AG10803 (cell line): ENCODE results near the gene PDE2A.
A peak's percentile ranks its signal among the peaks of the same experiment; 100 is the strongest.

Experiments used
- DNase-seq: peaks from one replicate; pipeline ENCODE4 v3.0.0; 2010; ENCODE audit warnings: low read depth
- H3K4me3 ChIP-seq: 2 replicates; pipeline ENCODE4 v1.5.1; 2011; ENCODE audit warnings: mild to moderate bottlenecking, low read length, control low read depth
- TF ChIP-seq, protein P1 (sequence below): conservative IDR thresholded peaks from 2 replicates; pipeline ENCODE4 v1.5.1; 2011; ENCODE audit warnings: mild to moderate bottlenecking, low read length, control low read depth, inconsistent platforms

PDE2A gene

DNA sequence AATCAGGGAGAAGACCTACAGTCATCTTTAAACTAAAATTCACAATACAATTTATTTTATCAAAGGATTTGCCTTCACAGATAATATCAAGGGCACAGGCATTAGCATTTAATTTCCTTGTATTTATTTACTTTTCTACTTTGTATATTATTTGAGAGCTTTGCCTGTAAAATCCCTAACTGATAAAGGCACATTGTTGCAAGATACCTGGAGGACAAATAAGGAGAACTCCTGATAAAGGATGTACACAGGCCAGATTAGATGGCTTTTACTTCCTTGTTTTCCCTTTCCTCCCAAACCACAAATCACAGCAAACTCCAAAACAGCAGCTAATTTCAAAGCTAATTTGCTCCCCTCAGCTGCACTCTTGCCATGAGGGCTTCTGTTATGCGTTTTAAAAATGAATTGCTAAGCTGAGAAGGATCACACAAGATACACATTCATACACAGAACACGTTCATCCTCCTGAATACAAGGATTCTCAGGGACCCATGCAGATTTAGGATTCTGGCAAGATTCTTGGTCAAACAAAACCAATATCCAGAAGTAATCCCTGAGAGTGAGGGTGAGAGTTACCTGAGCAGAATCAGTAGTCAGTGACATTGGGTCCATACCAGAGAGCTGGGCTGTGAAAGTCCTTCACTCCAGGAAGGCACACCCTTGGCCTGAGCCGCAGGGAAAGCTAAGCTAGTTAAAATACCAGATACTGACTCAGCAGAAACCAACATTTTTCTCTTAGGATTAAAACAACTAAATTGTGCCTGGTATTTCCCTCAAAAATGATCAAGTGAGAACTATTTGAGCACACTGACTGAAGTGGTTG, 139.6 kb downstream of the PDE2A start:
- no peak overlapping the region for H3K4me3 ChIP-seq
- peak; percentile 58 for DNase-seq
- TF ChIP-seq, protein P1, sequence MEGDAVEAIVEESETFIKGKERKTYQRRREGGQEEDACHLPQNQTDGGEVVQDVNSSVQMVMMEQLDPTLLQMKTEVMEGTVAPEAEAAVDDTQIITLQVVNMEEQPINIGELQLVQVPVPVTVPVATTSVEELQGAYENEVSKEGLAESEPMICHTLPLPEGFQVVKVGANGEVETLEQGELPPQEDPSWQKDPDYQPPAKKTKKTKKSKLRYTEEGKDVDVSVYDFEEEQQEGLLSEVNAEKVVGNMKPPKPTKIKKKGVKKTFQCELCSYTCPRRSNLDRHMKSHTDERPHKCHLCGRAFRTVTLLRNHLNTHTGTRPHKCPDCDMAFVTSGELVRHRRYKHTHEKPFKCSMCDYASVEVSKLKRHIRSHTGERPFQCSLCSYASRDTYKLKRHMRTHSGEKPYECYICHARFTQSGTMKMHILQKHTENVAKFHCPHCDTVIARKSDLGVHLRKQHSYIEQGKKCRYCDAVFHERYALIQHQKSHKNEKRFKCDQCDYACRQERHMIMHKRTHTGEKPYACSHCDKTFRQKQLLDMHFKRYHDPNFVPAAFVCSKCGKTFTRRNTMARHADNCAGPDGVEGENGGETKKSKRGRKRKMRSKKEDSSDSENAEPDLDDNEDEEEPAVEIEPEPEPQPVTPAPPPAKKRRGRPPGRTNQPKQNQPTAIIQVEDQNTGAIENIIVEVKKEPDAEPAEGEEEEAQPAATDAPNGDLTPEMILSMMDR: no peak

DNA sequence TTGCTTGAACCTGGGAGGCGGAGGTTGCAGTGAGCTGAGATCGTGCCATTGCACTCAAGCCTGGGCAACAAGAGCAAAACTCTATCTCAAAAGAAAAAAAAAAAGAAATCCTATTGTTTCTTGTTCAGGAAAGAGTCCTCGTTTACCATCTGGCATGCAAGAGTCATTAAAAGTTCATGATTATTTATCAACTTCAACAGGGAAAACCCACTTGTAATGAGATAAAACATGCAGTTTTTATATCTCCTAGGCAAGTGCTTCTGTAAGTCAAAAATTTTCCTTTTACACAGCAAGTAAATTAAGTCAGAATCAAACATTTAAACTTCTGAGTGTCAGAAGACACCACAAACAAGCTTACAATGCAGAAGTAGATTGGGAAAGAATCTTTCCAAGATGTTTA, 145.2 kb downstream of the PDE2A start:
- H3K4me3 ChIP-seq: no peak overlapping the region
- TF ChIP-seq, protein P1: no peak
- DNase-seq: no peak

DNA sequence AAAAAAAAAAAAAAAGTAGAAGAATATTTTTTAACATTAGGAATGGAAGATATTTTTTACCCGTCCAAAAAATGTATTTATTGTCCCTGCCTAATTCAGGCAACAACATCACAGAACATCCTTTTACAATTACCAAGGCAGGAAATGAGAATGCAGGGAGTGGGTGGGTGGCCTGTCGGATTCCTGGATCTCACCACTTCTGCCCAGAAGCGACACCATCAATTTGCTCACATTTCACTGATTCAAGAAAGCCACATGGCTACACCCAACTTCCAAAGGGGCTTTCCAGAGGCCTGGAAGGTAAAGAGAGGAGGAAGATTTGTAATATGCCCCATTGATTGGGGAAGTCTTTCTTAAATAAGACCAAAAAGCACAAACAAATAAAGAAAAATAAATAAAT, 146.1 kb downstream of the PDE2A start:
- TF ChIP-seq, protein P1: no peak

More for the DNA sequence above, 146.1 kb downstream of the PDE2A start:
- peak; percentile 29 for DNase-seq
- H3K4me3 ChIP-seq: no peak overlapping the region
